K562 (cell line): ENCODE data around the gene DAPK2. TPM values are rescaled to one million over a fixed set of nuclear protein-coding genes. Genes with fewer than 3 reads are reported as not detected.

ENCODE experiments used
- ARID1B ChIP-seq: fragments of 450-650 bp; IDR thresholded peaks from 2 replicates; pipeline ENCODE4 v1.6.1; 2016; ENCODE audit warnings: antibody characterized with exemption, mild to moderate bottlenecking, inconsistent platforms
- HDAC2 ChIP-seq: fragments of 450-650 bp; IDR thresholded peaks from 2 replicates; pipeline ENCODE4 v1.6.1; 2016; ENCODE audit warnings: mild to moderate bottlenecking
- HIVEP1 ChIP-seq: fragments of 250-450 bp; sonication (Bioruptor Pico); IDR thresholded peaks from 2 replicates; pipeline ENCODE4 v1.4.0; 2020; ENCODE audit warnings: mild to moderate bottlenecking
- KHSRP ChIP-seq: fragments of 450-650 bp; IDR thresholded peaks from 2 replicates; pipeline ENCODE4 v1.6.1; 2017
- MTA1 ChIP-seq: fragments of 450-650 bp; IDR thresholded peaks from 2 replicates; pipeline ENCODE4 v1.6.1; 2017; ENCODE audit warnings: borderline replicate concordance
- PHF21A ChIP-seq: fragments of 450-650 bp; IDR thresholded peaks from 2 replicates; pipeline ENCODE4 v1.6.1; 2017; ENCODE audit warnings: low read depth, borderline replicate concordance
- polyA plus RNA-seq, 8 experiments: library from polyadenylated mRNA; depleted of rRNA in 4 of 8; stranded (reverse) in 5 of 8; unstranded in 3 of 8; fragments of >200 nt; fragmentation: Nextera tagmentation in 2 of 8; fragmentation: Illumina TruSeq in 1 of 8; extraction: Ambion mirVana in 2 of 8; extraction: Trizol in 1 of 8; gene quantifications; 2 replicates each; pipeline versions ENCODE4 v1.2.1 to v1.2.3, GENCODE V29; 2011 to 2014; ENCODE audit warnings: inconsistent platforms in 1 of 8, missing spikeins in 1 of 8
- total RNA-seq, 7 experiments: library from RNA; depleted of rRNA in 6 of 7; stranded (reverse); fragments of >200 nt in 6 of 7; fragmentation: Illumina TruSeq in 2 of 7; extraction: Trizol in 2 of 7; gene quantifications; 2 replicates each; pipeline versions ENCODE4 v1.2.1 to v1.2.3, GENCODE V29; 2011 to 2021; ENCODE audit warnings: low replicate concordance in 1 of 7
- TF ChIP-seq, protein P1 (sequence below): fragments of 250-450 bp; sonication (Bioruptor Pico); IDR thresholded peaks from 2 replicates; pipeline ENCODE4 v1.8.0; 2022; ENCODE audit warnings: inconsistent platforms
- TF ChIP-seq, protein P2 (sequence below), 3 experiments: fragments of 200-800 bp in 1 of 3; sonication (Bioruptor generic) in 1 of 3; sonication (generic) in 1 of 3; formaldehyde crosslinking in 1 of 3; IDR thresholded peaks; 2 replicates each; pipeline versions ENCODE4 v1.6.1 to v1.8.0; 2016 to 2022; ENCODE audit warnings: mild to moderate bottlenecking in 2 of 3, missing compliant biosample characterization in 2 of 3, missing genetic modification characterization in 2 of 3, missing genetic modification reagents in 1 of 3
- TF ChIP-seq, protein P3 (sequence below): fragments of 450-650 bp; formaldehyde crosslinking; IDR thresholded peaks from 2 replicates; pipeline ENCODE4 v1.4.0; 2020; ENCODE audit warnings: mild to moderate bottlenecking, moderate library complexity
- TF ChIP-seq, protein P4 (sequence below), 2 experiments: fragments of 450-650 bp; IDR thresholded peaks; 2 replicates each; pipeline ENCODE4 v1.6.1; 2016; ENCODE audit warnings: mild to moderate bottlenecking in 2 of 2, borderline replicate concordance in 1 of 2, low read depth in 1 of 2, moderate library complexity in 1 of 2

Gene DAPK2
- total and polyA plus RNA-seq, 9 of the 15 experiments (the other 6 are each of a cell fraction or from before 2014, with no cell fraction given): 0.14 to 5.2 (median 2.2) TPM

DNA sequence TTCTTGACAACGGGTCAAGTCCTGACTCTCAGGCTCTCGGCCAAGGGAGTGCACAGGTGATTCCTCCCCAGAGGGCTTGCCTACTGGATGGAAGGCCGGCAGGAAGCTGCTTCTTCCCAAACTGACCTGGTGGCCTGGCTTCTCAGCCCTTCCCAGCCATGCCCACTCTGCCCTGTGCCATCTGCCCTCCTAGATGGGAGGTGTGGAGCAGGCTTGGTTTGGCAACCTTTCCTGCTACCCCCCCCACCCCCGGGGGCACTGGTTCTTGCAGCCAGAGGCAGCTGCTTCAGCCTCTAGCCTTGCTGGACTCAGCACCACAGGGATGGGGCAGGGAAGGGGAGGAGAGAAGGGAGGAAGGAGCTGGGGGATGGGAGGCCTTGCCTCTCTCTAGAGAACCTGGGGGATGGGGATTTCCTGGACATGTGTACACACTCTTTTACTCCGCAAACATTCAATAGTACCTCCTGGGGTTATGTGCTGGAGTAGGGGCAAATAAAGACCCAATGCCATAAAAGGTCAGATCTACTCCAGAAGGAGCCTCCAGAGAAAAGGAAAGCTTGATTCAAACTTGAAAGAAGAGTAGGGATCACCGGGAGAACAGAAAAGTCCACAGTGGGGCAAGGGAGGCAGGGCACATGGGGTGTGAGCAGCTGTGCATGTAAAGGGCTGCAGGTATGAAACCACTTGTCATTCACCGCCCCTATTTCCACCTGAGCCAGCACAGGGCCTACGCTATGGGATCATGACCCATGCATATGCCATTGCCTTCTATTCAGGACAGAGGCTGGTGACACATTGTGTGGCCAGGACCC, 4.2 kb upstream of the DAPK2 start (continued):
- TF ChIP-seq, protein P1, sequence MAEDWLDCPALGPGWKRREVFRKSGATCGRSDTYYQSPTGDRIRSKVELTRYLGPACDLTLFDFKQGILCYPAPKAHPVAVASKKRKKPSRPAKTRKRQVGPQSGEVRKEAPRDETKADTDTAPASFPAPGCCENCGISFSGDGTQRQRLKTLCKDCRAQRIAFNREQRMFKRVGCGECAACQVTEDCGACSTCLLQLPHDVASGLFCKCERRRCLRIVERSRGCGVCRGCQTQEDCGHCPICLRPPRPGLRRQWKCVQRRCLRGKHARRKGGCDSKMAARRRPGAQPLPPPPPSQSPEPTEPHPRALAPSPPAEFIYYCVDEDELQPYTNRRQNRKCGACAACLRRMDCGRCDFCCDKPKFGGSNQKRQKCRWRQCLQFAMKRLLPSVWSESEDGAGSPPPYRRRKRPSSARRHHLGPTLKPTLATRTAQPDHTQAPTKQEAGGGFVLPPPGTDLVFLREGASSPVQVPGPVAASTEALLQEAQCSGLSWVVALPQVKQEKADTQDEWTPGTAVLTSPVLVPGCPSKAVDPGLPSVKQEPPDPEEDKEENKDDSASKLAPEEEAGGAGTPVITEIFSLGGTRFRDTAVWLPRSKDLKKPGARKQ (CRISPR knock-in tag): no peak
- TF ChIP-seq PHF21A (no peak), HDAC2 (no peak), HIVEP1 (CRISPR knock-in tag) (no peak), MTA1 (no peak), ARID1B (no peak), KHSRP (no peak)
- TF ChIP-seq, protein P2, sequence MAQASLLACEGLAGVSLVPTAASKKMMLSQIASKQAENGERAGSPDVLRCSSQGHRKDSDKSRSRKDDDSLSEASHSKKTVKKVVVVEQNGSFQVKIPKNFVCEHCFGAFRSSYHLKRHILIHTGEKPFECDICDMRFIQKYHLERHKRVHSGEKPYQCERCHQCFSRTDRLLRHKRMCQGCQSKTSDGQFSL (CRISPR knock-in tag; IDR thresholded peaks at IDR 0.05): no peak
- TF ChIP-seq, protein P2 (tag; IDR thresholded peaks at IDR 0.05): no peak
- TF ChIP-seq, protein P3, sequence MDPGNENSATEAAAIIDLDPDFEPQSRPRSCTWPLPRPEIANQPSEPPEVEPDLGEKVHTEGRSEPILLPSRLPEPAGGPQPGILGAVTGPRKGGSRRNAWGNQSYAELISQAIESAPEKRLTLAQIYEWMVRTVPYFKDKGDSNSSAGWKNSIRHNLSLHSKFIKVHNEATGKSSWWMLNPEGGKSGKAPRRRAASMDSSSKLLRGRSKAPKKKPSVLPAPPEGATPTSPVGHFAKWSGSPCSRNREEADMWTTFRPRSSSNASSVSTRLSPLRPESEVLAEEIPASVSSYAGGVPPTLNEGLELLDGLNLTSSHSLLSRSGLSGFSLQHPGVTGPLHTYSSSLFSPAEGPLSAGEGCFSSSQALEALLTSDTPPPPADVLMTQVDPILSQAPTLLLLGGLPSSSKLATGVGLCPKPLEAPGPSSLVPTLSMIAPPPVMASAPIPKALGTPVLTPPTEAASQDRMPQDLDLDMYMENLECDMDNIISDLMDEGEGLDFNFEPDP (CRISPR knock-in tag): no peak
- TF ChIP-seq, protein P4, sequence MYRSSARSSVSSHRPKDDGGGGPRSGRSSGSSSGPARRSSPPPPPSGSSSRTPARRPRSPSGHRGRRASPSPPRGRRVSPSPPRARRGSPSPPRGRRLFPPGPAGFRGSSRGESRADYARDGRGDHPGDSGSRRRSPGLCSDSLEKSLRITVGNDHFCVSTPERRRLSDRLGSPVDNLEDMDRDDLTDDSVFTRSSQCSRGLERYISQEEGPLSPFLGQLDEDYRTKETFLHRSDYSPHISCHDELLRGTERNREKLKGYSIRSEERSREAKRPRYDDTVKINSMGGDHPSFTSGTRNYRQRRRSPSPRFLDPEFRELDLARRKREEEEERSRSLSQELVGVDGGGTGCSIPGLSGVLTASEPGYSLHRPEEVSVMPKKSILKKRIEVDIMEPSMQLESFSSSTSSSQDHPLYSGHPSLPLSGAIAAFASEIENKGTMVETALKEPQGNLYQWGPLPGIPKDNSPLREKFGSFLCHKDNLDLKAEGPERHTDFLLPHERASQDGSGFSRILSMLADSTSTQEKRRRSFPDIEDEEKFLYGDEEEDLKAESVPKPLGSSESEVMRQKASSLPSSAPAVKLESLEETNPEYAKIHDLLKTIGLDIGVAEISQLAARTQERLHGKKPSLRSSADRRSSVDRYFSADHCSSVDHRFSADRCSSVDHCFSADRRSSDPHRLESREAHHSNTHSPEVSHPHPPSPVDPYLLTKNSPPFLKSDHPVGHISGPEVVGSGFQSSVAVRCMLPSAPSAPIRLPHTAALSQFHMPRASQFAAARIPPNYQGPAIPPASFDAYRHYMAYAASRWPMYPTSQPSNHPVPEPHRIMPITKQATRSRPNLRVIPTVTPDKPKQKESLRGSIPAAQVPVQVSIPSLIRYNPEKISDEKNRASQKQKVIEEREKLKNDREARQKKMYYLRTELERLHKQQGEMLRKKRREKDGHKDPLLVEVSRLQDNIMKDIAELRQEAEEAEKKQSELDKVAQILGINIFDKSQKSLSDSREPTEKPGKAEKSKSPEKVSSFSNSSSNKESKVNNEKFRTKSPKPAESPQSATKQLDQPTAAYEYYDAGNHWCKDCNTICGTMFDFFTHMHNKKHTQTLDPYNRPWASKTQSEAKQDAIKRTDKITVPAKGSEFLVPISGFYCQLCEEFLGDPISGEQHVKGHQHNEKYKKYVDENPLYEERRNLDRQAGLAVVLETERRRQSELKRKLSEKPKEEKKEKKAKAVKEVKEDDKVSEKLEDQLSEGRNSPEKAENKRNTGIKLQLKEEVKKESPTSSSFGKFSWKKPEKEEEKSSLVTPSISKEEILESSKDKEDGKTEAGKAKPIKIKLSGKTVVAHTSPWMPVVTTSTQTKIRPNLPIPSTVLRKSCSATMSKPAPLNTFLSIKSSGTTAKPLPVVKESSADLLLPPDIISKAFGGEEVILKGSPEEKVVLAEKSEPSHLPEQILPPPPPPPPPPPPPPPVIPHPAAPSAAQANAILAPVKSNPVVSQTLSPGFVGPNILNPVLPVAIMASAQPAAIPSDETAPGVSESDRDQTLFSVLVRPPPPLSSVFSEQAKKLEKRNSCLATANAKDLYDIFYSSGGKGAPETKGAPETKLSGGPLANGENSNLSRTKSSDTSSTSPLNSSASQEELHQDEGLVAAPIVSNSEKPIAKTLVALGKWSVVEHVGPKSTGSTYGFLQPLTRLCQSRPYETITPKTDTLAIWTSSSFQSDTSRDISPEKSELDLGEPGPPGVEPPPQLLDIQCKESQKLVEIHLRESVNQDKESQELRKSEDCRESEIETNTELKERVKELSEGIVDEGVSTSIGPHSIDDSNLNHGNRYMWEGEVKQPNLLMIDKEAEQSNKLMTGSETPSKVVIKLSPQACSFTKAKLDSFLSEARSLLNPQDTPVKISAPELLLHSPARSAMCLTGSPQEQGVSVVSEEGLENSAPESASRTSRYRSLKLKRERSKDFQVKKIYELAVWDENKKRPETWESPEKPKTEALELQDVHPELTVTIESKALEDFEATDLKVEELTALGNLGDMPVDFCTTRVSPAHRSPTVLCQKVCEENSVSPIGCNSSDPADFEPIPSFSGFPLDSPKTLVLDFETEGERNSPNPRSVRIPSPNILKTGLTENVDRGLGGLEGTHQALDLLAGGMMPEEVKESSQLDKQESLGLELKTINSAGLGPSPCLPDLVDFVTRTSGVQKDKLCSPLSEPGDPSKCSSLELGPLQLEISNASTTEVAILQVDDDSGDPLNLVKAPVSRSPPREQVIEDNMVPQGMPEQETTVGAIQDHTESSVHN (IDR thresholded peaks at IDR 0.05; ENCODE audit: borderline replicate concordance in 1 of 2, low read depth in 1 of 2): no peak
- TF ChIP-seq, all 486 proteins: peak for 0
